Inflammatory macrophage treated with lipopolysaccharide for 4 hours (primary cell): ENCODE measurements around the gene SNTG2.
"Not testable (repeated sequence)": the region's sequence is repeated elsewhere in the genome, so short reads cannot be mapped to it uniquely, and the experiment has no call there.

Experiments used
- DNase-seq: peaks from one replicate; pipeline ENCODE4 v3.0.0-alpha.2; 2020

Gene SNTG2

DNA sequence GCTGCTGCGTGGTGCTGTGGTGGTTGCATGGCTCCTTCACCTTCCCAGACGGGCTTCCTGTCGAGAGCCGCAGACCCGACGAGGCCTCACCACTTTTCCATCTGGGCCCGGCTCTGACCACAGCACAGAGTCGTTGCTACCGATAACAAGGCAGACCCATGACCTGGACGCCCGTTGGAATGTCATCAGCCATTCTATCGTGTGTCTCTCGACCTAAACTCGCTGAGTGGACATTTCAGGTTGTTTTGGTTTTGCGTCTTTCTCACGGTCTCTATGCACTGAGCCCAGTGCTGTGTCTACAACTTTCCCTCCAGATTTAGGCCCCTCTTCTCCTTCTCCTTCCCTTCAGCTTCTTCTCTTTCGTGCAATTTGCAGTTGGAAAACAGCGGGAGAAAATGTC, 257.9 kb downstream of the SNTG2 start:
- no peak for DNase-seq

DNA sequence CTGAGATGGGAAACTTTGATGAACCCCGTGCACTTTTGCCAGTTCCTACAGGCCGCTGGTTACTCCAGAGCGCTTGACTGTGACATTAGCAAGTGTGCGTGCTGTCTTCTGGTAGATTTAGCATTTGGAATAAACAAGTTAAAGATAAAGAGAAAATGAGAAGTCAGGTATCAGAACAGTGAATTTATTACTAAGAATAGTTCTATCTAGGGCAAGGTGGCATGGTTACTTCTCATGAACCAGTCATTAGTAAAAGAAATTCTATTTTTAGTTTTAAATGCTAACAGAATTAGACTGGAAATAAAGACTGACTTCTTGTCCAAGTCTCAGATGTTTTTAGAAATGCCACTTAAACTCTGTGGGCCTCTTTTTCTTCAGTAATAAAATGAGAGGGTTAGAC, 258.6 kb downstream of the SNTG2 start:
- no peak for DNase-seq

DNA sequence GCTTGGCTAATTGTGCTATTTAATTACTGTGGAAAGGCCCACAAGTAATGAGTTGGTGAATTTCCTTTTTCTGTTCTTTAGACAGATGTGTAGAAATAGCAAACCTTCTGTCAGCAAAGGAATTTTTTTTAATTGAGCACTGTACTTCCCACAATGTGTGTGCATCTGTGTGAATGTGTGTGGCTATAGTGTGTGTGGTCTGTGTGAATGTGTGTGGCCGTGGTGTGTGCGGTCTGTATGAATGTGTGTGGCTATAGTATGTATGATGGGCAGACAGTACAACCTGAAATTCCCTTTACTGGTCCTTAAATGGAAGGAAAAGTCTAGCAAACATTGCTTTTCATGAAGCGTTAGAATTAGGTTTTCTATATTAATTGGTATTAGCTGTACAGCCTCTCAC, 259.1 kb downstream of the SNTG2 start:
- no peak for DNase-seq

DNA sequence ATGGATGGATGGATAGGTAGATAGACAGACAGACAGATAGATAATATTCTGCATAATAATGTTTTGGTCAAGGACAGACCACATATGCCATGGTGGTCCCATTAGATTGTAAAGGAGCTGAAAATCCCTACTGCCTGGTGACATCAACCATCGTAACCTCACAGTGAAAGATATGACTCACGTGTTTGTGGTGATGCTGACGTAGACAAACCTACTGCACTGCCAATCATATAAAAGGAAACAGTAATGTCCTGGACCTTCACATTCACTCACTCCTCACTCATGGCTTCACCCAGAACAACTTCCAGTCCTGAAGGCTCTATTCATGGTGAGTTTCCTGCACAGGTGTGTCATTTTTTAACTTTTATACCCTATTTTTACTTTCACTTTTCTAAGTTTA, 259.7 kb downstream of the SNTG2 start:
- no peak for DNase-seq

DNA sequence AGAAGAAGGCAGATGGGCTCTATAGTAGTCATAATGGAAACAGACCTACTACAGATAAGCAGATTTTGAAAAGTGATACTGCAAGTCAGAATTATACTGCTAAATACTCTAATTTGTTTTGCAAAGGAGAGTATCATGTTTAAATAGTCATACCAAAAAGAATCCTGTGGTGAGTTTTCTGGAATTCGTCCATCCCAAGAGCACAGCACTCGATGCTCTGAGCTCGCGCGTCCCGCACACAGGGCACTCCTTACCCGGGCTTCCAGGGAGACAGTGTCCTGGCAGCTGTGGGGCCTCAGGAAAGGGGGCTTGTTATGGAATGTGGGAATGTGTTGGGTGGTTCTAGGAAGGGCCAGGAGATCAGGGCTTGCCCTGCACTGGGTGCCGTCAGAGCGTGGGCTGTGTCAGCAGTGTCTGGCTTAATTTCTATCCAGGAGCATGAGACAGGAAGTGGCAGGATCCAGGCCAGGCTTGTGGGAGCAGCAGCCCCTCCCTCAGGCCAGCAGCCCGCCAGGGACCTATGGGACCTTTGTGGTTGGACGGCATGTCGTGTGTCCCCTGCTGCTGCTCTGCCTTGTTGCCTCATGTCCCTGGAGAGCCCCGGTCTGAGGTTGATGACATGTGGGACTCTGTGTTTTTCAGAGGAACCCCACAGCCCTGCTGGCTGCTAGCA, 269.4 kb downstream of the SNTG2 start:
- no peak for DNase-seq

DNA sequence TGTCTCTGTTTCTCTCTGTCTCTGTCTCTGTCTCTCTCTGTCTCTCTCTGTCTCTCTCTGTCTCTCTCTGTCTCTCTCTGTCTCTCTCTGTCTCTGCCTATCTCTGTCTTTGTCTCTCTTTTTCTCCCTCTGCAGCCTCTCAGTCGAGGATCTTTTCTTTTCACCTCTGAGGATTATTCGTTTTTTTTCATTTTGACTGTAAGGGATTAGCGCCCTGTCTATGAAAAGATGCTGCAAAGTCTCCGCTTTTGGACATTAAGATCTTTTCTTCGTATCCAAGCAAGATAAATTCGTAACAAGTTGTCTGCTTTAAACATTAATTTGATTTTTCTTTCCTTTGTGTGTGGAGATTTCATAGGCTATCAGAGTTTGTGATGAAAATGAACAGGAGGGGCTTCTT, 271.4 kb downstream of the SNTG2 start:
- DNase-seq = no peak

DNA sequence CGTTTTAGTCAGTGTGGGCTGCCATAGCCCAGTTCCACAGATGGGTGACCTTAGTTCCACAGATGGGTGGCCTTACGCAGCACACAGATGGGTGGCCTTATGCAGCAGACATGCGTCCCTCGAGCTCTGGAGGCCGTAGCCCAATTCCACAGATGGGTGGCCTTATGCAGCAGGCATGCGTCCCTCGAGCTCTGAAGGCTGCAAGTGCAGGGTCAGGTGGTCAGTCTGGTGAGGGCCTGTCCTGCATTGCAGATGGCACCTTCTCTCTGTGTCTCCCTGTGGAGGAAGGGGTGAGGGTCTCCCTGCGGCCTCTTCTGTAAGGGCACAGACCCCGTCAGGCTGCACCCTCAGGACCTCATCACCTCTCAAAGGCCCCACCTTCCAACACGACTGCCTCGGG, 273.1 kb downstream of the SNTG2 start:
- DNase-seq = no peak

DNA sequence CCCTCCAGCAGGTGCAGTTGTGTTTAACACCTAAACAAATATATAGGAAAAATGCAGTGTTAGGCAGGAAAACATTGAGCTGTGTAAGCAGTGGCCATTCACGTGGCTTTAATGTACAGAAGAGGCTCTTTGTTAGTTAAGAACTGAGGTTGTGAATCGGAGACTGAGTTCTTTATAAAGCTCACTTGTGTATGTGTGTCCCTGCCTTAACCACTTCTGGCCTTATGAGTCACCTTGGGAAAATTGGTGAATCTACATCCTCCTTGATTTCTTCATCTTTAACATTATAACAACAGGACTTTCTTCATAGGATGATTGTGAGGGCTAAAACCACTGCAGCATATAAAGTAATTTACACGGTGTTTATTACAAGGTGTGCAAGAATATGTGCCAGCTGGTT, 274.3 kb downstream of the SNTG2 start:
- no peak for DNase-seq

DNA sequence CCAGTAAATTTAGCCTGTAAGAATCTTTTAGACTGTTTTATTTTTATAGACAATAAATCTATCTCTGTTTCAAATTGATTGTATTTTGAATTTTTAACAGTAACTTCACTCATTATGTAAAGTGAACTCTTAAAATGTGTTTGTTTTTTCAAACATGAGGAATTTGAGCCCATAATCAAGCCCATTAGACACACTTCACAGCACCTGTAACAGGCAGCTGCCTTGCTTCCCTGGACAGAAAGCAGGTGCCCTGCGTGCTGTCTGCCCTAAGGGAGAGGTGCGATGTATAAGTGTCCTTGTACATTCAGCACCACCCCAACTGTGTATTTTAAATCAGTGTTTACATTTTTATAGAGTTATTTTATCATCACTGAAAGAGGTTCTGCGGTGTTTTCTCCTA, 276.1 kb downstream of the SNTG2 start:
- DNase-seq = no peak

DNA sequence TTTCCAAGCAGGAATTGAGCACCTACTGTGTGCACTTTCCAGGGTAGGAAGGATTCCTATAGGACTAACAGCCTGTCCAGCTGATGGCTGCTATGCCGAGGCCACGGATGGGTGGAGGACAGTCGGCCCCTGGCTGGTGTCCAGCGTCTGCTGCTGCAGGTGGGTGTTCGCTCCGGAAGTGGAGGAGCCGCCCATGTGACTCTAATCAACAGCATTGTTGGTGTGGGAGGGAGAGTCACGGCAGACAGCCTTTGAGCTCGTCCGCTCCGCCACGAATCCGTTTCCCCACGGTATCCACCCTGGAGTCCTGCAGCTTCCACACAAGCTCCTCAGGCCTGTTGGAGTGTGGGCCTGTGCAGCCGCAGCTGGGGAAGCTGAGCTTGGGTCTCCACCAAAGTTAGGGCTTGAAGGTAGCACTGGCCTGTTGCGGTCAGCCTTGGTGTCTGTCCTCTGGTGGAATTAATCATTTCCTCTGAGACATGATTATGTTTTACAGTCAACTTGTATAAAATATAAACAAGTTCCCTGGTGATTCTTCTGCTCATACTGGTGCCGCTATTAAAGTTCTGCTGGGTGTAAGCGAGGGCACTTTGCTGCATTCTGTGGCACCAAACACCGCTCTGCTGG, 276.7 kb downstream of the SNTG2 start:
- DNase-seq = no peak

DNA sequence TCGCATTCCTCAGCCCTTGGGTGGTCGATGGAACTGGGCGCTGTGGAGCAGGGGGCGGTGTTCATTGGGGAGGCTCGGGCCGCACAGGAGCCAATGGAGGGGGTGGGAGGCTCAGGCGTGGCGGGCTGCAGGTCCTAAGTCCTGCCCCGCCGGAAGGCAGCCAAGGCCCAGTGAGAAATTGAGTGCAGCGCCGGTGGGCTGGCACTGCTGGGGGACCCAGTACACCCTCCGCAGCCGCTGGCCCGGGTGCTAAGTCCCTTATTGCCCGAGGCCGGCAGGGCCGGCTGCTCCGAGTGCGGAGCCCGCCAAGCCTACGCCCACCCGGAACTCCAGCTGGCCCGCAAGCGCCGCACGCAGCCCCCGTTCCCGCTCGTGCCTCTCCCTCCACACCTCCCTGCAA, 278.9 kb downstream of the SNTG2 start:
- DNase-seq = not testable (repeated sequence)

DNA sequence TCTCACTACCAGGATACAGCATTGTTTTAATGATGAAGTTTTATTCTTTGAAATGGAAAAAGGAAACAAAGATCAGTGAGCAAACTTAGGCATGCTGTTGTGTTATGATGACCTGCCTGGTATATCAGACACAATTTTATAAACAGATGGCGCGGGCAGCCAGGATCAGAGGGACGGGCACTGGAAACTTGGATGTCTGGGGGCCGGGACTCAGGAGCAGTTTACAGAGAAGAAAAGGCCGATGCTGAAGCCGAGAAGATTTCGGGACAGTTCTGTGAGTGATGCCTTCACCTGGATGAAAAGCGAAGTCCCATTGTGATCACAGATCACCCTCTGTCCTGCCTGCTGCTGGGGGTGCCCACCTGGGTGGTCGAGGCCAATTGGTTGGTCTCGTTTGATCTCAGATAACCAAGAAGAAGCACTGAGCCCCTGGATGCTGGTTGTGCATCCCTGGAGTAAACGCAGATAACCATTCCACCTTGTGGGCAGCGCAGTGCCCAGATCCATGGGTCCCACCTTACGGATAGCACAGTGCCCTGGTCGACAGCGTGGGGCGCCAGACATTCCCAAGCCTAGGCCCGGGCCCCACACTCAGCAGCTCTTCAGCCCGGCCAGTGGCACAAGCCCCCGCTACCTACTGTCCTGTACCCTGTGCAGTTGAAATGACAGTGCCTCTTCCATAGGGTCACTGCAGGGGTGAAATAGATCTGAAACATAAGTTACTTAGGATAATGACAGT, 279.7 kb downstream of the SNTG2 start:
- no peak for DNase-seq

DNA sequence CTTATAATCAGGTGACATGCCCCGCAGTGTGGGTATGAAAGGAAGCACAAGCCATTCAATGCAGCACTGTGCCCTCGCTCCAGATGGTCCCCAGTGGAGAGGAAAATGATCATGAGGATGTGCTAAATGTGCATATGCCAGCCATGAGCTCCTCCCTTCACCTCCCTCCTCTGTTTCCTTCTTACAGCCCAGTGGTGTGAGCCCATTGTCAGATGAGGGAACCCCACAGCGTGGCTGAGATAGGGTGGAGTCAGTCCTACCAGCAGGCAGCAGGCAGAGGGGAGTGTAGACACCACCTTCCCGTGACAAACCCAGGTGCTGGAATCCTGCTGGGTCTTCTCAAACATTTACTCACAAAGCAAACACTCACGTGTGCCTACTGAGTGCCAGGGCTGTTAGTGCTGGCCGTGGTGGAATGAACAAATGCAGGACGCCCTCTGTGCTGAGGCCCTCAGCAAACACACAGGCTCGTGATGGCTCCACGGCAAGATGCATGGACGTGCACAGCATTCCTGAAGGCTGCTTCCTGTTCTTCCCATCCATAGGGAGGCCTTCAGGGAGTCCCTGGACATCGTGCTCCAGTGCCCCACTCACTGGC, 280.9 kb downstream of the SNTG2 start:
- DNase-seq = no peak

DNA sequence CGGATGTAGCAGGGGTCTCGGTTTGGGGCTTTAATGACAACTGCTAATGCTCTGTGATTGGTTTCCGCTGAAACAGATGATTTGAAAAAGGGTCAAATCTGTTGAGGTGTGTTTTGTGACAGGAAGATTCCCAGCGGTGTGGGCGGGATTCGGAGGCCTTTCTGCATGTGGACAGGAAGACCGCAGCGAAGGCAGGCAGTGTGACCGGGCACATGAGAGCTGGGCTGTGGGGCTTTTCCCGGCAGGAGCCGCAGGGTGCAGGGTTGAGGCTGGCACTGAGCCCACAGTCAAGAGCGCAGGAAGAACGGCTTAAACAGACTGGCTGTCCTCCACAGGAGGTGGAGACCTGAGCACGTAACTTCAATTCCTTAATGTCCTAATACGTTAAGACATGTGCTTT, 282.6 kb downstream of the SNTG2 start:
- DNase-seq = no peak

DNA sequence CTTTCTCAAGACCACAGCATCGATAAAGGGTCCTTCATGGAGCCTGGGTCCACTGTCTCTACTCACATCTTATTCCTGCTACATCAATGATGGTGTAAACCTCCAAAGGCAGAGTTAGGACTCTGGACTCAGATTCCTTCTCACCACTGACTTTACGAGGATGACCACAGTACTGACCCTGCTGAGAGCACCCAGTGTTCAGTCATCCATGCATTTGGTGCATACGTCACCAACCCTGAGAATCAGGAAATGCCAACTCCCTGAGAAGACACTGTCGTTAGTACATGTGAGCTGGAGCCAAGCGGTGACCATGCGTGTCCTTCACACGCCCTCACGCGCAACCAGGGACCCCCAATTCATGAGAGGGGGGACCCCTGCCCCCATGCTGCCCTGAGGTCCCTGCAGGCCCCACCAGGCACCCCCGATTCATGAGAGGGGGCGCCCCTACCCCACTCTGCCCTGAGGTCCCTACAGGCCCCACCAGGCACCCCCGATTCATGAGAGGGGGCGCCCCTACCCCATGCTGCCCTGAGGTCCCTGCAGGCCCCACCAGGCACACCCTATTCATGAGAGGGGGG, 284.2 kb downstream of the SNTG2 start:
- DNase-seq = no peak

DNA sequence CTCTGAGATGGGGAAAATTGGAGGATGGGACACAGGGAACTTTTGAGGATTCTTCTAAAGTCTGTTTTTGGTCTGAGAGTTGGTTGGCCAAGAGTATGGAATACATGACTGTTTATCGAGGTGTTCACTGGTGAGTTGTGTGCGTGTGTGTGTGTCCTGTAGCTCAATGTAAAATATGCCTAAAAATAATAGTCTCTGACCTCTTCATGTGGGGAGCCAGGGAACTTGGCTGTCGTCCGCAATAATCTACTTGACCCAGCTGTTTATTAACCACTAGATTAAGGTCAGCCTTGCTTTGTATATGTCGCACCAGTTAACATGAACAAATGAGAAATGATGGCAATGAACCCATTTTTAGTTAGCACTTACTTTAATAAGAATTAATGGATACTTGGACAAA, 285.2 kb downstream of the SNTG2 start:
- DNase-seq = no peak

DNA sequence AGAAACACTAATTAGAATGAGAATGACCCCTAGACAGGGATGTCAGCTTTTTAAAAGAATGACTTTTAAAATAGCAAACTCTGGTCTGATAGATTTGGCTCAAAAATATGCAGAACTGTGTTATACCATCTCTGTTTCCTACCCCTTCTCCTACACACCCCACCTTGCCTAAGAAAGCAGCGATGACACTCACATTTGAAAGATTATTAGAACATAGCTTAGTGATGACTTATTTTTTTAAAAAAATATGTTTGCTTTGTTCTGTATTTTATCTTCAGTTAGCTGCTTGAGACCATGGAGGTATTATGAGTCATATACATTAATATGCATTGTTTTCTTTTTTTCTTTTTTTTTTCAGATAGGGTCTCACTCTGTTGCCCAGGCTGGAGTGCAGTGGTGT, 286.0 kb downstream of the SNTG2 start:
- DNase-seq = no peak

DNA sequence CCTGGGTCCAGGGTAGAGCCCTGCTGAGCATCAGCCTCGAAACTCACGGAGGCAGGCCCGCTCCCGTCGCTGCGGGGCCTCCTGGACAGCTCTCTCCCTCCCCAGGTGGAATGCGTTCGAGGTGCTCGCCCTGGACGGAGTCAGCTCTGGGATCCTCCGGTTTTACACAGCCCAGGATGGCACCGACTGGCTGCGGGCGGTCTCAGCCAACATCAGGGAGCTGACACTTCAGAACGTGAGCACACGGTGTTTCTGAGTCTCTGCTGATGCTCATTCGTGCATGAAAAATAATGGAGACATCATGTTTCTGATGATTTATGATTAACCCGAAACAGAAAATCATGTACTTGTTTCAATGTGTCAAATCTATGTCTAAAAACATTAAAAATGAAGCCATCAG, 287.1 kb downstream of the SNTG2 start:
- DNase-seq = no peak

DNA sequence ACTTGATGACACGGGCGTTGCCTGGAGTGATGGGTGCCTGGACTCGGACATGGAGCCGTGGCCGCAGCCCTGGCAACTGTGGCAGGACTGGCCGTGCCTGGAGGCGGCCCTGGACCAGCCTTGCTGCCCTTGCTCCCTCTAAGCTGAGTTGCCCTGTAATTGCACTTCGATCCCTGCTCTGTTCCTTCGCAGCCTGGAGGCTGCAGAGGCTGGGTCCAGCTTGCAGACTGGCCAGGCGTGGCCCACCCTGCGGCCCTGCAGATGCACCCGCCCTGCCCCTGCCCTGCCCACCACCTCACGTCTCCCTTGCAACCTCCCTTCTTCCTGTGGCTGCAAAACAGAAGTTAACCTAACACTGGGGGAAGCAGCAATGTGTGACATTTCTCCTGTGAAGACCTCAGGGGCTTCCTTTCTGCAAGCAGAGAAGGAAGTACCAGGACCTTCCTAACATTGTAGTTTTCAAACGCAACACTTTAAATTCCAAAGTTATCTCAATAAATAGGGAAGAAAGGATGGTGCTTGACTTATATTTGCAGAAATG, 288.0 kb downstream of the SNTG2 start:
- no peak for DNase-seq

DNA sequence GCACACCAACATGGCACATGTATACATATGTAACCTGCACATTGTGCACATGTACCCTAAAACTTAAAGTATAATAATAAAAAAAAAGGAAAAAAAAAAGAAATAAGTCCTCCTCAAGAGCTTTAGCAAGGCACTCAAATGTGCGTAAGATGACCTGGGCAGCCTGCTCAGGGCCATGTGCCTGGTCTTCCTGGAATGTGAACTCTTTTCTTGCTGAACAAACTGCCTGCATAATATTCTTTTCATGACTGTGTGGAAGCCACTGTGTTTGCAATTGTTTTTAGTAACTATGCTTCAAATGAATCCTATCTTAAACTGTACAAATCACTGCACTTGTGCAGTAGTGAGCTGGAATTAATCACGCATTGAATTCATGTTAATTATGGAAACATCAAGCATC, 294.5 kb downstream of the SNTG2 start:
- no peak for DNase-seq

DNA sequence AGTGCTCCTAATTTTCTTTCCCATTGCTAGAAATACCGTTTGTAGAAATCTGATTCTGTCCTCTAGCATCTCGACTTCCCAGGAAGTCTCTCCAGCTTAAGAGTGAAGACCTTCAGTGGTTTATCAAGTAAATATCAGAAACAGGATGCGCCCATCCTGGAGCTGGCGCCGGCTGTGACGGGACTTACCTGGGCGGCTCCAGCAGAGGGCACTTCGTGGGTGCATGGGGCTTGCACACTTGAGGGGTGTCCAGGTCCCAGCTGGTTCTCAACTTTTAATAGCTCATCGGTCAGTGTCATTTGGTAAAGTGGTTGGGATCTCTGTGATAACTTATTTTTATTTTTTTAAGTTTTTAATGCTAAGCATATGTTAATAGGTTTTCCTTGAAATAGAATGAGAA, 295.6 kb downstream of the SNTG2 start:
- no peak for DNase-seq

DNA sequence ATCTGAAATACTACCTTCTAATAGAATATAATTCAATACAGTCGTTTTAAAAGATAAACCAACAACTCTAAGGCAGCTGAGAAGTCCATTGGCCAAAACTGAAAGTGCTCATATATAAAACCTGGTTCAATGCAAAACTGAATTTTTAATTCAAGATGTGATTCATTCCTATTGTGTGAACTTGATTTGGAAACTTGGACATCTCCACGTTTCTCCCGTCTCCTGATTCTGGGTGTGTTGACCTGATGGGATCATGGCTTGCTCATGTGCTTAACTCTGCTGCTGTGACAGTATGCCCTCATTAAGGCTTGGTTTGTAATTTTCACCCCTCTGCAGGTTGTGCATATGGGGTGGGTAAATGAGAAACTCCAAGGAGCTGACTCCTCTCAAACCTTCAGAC, 296.3 kb downstream of the SNTG2 start:
- no peak for DNase-seq

DNA sequence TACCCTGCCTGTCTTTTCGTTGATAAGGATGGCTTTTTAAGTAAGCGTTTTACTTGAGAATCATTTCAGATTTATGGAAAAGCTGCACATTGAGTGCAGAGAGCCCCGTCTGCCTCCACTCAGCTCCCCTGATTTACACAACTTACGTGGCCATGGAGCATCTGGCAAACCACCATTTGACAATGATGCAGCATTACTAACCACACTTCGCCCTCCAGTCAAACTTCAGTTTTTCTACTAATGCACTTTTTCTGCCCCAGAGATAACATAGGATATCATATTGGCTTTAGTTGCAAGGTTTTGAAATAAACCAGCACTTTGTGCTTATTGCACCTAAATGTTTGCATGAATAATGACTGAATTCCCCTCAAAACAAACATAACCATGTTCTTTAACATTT, 297.5 kb downstream of the SNTG2 start:
- DNase-seq = no peak
